DOHH2 (cell line): ENCODE data around the gene MAPK4.

ENCODE experiments used
- CTCF ChIP-seq: fragments of 200-600 bp; sonication (generic); IDR thresholded peaks from one replicate; pipeline ENCODE4 v1.5.1; 2014; ENCODE audit warnings: antibody characterized with exemption, mild to moderate bottlenecking, low read depth, low read length; ENCODE audit not compliant: poor library complexity, severe bottlenecking
- EZH2phosphoT487 ChIP-seq: fragments of 200-600 bp; sonication (generic); IDR thresholded peaks from 2 replicates; pipeline ENCODE4 v1.6.1; 2017; ENCODE audit warnings: borderline replicate concordance, mild to moderate bottlenecking, antibody characterized with exemption, low read length, moderate library complexity, mixed read lengths

GRCh38 chr18:50689578-50689977 is 129.7 kb downstream of the MAPK4 start:
- TF ChIP-seq CTCF (no peak), EZH2phosphoT487 (no peak)
